Measurements from ENCODE around the gene SCN11A. TPM values are rescaled to one million over a fixed set of nuclear protein-coding genes. Genes with fewer than 3 reads are reported as not detected.

The SCN11A gene
- total RNA-seq = under 0.01 TPM in 1 of 2 replicates, not detected in the other

DNA sequence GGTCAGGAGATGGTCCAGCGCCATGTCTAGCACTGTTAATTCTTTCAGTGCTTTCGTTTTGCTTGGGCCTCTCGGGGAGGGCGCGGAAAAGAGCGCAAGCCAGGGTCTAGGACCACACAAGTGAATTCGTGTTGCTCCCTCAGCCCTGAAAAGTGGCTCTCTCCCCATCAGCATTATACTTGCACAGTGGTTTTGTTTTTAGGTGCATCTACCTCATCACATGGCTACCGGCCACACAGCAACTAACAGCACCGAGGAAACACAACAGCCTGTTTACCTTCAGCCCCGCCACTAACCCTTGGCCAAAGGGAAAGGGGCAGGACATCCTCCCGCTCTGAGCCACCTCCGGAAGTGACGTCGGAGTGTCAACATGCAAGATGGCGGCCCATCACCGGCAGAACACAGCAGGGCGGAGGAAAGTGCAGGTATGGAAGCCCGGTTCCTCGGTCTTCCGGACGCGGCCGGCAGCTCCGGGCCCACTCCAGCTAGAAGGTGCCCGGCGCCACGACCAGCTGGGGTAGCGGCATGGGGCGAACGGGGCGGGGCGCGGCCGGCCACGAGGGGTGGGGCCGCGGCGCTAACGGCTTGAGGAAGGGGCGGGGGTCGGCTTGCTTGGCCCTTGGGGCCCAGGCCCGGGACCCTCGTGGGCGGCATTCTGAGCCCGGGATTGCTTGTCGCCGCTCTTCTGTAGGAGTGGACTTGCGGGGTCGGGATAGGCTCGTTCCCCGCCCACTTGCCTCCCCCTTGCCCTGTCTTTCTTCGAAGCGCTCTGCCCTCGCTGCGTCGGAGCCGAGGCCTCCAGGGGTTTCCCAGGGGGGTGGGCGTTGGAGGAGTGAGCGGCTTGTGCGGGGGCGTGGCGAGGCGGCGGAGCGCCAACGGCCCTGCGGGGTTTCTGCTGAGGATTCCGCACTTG, at the start of gene SCN11A, which contains the start of gene WDR48:
Gene SCN11A (minus strand): TSS at position 296 of the 913 bp plus-strand sequence. CDS start 101,582 bp downstream, outside the sequence.
Gene WDR48 (plus strand): TSS at position 368 of the 913 bp plus-strand sequence. CDS start 10 bp downstream, at position 378.

Small RNAs within 50 kb of the gene (small RNA-seq; reads per million reads assigned to genes)
- not detected for gene RNU6-1227P

Other genes starting within 250 kb of the SCN11A start
- gene SCN10A, start 235.7 kb downstream of the SCN11A start, total RNA-seq = not detected in 2 replicates
- 25.4 and 25.8 TPM in 2 replicates for gene WDR48, start 72 bp upstream of the SCN11A start, total RNA-seq
- gene GORASP1, start 55.7 kb upstream of the SCN11A start, total RNA-seq = 30.1 and 38.7 TPM in 2 replicates
- 3.3 and 4.5 TPM in 2 replicates for gene TTC21A, start 55.7 kb upstream of the SCN11A start, total RNA-seq
- gene CSRNP1, start 101.6 kb upstream of the SCN11A start, total RNA-seq = 3.3 and 4.9 TPM in 2 replicates
- gene XIRP1, start 140.7 kb upstream of the SCN11A start, total RNA-seq = not detected in 2 replicates
- gene CX3CR1, start 228.1 kb upstream of the SCN11A start, total RNA-seq = under 0.01 TPM in 1 of 2 replicates, not detected in the other